Astrocyte of the cerebellum (primary cell): Measurements from ENCODE around the gene CHN2.

Experiments
- DNase-seq: peaks from one replicate; pipeline ENCODE4 v3.0.0-alpha.2; 2011; ENCODE audit warnings: low read depth
- H3K4me3 ChIP-seq: 2 replicates; pipeline ENCODE4 v1.5.1; 2011; ENCODE audit warnings: mild to moderate bottlenecking, low read depth, low read length, moderate library complexity
- CTCF ChIP-seq: IDR thresholded peaks from 2 replicates; pipeline ENCODE4 v1.5.1; 2012; ENCODE audit warnings: low read length, low read depth, moderate library complexity, mild to moderate bottlenecking; ENCODE audit errors: missing control alignments
- in situ Hi-C: cut with HindIII; loops from 2 replicates; pipeline ENCODE4 v1.10.0; 2017; ENCODE audit warnings: low sequenced_read_pairs

CHN2 gene

GRCh38 chr7:29354340-29354739, 159.8 kb downstream of the CHN2 start:
- H3K4me3 ChIP-seq, result no peak overlapping the region
- TF ChIP-seq CTCF, result no peak
- no peak for DNase-seq
- in situ Hi-C loops, result no loop called here

- DNase-seq, result no peak
- no peak for TF ChIP-seq CTCF
- in situ Hi-C loops, result no loop called here
- no peak overlapping the region for H3K4me3 ChIP-seq
These were observed 160.8 kb downstream of the CHN2 start for GRCh38 chr7:29355388-29355787.

GRCh38 chr7:29356631-29357030, 162.1 kb downstream of the CHN2 start:
- no peak for TF ChIP-seq CTCF

GRCh38 chr7:29359482-29360093, 165.0 kb downstream of the CHN2 start:
- in situ Hi-C loops, result no loop called here
- no peak for DNase-seq
- no peak for TF ChIP-seq CTCF
- H3K4me3 ChIP-seq, result no peak overlapping the region

More at GRCh38 chr7:29356631-29357030, 162.1 kb downstream of the CHN2 start:
- in situ Hi-C loops, result no loop called here
- no peak overlapping the region for H3K4me3 ChIP-seq
- no peak for DNase-seq

- in situ Hi-C loops, result no loop called here
- no peak for TF ChIP-seq CTCF
- H3K4me3 ChIP-seq, result no peak overlapping the region
- no peak for DNase-seq
These were observed 166.4 kb downstream of the CHN2 start for GRCh38 chr7:29360633-29361625.

- TF ChIP-seq CTCF, result no peak
- DNase-seq, result no peak
- in situ Hi-C loops, result no loop called here
- H3K4me3 ChIP-seq, result no peak overlapping the region
These were observed 167.8 kb downstream of the CHN2 start for GRCh38 chr7:29362380-29362779.
